SIG-M5 treated with dmso at 0.1 percent for 504 hours (cell line): Measurements from ENCODE around the gene SGMS1.
"Not testable (repeated sequence)": the region's sequence is repeated elsewhere in the genome, so short reads cannot be mapped to it uniquely, and the experiment has no call there.

Experiments
- DNase-seq: peaks from one replicate; lab custom pipeline; 2025; ENCODE audit not compliant: unreplicated experiment; lab: John Stamatoyannopoulos, UW

The SGMS1 gene

DNA sequence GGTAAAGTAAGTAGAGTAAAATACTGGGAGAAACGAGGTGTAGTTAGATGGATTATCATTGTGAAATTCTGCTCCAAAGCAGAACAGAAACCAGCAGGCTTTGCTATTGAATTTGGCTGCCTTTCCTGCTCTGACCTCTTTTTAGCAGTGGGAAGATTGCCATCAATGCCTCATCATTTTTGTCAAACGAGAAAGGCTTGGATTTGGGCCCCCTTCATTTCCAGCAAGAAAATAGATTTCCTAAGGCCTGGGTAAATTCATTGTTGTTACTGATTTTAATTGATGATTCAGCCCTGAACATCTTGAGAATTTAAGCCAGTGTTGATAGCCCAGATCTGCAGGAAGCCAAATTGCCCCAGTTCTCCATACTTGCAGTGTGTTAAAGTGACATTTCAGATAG, 337.2 kb downstream of the SGMS1 start:
- DNase-seq: peak; percentile 23

- no peak for DNase-seq
These were observed 341.7 kb downstream of the SGMS1 start for GRCh38 chr10:50281967-50282522.

- DNase-seq: no peak
These were observed 342.4 kb downstream of the SGMS1 start for GRCh38 chr10:50281210-50281966.

- DNase-seq: no peak
These were observed 343.5 kb downstream of the SGMS1 start for GRCh38 chr10:50280049-50280841.

DNA sequence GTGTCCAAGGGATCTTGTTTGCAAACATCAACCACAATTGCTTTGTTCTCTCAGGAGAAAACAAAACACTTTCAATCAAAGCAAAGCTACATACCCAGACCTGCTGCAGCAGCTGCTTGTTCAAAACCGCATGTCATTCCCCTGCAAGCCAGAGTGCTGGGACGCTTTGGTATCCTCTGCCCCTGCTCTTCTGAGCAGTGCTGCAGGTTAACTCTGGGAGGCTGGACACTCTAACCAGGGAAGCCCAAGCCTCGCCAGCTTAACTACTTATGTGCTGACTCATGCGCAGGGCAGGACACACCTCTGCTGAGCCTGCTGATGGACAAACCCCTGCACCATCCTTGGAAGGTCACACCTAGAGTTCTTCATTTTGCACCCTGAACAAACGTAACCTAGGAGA, 344.3 kb downstream of the SGMS1 start:
- no peak for DNase-seq

GRCh38 chr10:50275650-50276235, 348.0 kb downstream of the SGMS1 start:
- peak; percentile 12 for DNase-seq

- no peak for DNase-seq
These were observed 351.2 kb downstream of the SGMS1 start for GRCh38 chr10:50272531-50272930.

- no peak for DNase-seq
These were observed 352.0 kb downstream of the SGMS1 start for GRCh38 chr10:50271564-50272250.

GRCh38 chr10:50267877-50268276, 355.9 kb downstream of the SGMS1 start:
- DNase-seq: not testable (repeated sequence)

- not testable (repeated sequence) for DNase-seq
These were observed 361.1 kb downstream of the SGMS1 start for GRCh38 chr10:50262625-50263024.

GRCh38 chr10:50260791-50261281, 362.9 kb downstream of the SGMS1 start:
- peak; percentile 63 for DNase-seq
